GM04504 (cell line): ENCODE measurements around the gene UBAP1L.
"Not testable (repeated sequence)": the region's sequence is repeated elsewhere in the genome, so short reads cannot be mapped to it uniquely, and the experiment has no call there.

Source experiments
- DNase-seq: peaks from one replicate; pipeline ENCODE4 v3.0.0-alpha.2; 2012; ENCODE audit warnings: low read depth

The UBAP1L gene

DNA sequence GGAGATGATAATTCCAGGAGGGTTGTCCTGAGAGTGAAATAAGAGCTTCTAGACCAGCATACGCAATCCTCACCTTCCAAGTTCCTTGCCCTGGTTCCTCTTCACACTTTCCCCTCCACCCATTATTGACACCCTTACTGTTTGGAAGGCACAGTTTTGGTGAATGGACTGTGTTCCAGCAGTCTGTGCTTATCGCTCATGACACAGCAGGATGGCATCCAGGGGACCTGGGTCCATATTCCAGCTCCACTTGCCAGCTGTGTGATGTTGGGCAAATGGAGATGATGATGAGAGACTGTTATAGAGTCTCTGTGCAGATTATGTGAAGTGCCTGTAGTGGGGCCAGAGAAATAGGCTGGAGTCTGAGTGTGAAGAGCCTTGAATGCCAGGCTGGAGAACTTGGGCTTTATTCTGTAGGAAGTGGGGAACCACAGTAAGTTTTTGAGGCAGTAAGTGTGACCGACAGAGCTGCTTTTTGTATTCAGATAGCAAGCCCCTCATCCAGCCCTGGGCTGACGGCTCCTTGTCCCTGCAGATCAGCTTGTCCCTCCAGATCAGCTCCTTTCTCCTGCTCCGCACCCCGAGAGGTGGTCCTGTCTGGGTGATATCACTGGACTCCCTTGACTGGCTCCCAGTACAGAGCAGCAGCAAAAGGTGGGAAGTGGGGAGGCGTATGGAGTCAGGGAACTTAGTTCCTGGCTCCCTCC, 30.3 kb downstream of the UBAP1L start:
- no peak for DNase-seq

DNA sequence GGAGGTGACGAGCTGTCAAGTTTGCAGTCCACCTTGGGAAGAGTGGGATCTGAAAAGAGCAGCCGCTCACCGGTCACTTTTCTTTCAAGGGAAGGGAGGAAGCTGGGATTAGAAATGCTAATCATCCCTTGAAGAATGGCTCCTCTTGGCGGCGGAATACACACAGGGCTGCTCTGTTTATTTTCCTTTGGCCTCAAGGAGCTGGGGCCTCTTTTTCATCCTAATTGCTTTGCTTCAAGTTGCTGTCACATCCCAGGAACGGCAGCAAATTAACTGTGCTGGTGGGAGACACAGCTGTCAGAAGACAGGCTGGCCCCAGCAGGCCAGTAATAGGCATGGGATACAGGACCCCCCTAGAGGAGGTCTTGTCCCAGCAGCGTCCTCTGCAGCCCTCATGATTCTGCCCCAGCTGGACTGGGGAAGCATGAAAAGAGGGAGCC, 31.7 kb downstream of the UBAP1L start:
- no peak for DNase-seq

DNA sequence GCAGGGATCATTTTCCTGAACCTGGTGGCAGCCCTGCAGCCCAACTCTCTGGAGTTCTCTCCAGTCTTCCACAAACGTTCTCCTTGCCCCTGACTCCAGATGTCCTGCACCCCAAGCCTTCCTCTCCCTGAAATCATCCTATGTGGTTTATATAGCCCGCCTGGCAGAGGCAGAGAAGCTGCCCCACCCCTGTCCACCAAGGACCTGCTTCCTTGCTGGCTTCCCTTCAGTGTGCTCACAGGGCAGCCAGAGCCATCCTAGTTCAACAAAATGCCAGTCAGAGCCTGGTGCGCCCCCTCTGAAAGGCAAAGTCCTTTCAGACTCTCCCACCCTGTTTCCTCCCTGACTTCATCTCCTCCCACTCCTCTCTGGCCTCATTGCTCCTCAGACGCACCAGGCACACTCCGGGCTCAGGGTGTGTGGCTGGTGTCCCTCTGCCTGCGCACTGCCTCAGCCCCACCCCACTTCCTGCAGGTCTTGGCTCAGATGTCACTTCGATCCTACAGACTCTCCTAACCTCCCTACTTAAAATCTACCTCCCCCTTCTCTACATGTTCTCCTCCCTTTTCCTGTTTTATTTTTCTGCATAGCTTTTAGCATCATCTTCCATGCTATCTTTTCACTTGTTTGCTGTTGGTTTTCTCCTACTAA, 32.6 kb downstream of the UBAP1L start:
- no peak for DNase-seq

GRCh38 chr15:65081758-65082157, 33.2 kb downstream of the UBAP1L start:
- DNase-seq, result no peak

GRCh38 chr15:65081270-65081669, 33.7 kb downstream of the UBAP1L start:
- DNase-seq, result no peak

DNA sequence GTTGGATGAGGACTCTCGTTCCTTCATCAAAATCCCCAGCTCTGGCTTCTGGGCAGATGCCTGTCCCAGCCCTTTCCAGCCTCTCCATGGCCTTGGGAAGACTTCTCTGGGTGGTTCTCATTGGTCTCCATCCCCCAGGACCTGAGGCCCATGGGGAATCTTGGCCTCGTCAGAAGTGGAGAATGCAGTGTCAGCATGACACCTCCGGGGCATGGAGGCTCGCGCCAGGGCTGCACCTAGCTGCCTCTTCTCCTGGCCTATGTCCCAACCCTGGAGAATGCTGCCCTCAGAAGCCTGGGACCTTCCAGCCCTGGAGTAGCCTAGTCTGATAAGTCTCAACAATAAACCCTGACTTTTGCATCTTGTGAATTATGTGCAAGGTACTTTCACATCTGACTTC, 35.4 kb downstream of the UBAP1L start:
- DNase-seq, result no peak

DNA sequence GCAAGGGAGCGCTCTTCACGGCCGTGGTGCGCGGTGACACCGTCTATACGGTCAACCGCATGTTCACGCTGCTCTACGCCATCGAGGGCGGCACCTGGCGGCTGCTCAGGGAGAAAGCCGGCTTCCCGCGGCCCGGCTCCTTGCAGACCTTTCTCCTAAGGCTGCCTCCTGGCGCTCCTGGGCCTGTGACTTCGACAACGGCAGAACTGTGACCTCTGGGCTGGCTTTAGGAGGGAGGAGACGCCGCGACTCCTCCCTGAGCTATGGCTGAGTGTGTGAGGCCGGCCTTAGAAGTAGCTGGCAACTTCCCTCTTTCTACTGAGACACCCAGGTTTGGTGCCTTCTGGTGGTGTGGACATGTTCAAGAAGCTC, 37.0 kb downstream of the UBAP1L start:
- DNase-seq, result no peak

DNA sequence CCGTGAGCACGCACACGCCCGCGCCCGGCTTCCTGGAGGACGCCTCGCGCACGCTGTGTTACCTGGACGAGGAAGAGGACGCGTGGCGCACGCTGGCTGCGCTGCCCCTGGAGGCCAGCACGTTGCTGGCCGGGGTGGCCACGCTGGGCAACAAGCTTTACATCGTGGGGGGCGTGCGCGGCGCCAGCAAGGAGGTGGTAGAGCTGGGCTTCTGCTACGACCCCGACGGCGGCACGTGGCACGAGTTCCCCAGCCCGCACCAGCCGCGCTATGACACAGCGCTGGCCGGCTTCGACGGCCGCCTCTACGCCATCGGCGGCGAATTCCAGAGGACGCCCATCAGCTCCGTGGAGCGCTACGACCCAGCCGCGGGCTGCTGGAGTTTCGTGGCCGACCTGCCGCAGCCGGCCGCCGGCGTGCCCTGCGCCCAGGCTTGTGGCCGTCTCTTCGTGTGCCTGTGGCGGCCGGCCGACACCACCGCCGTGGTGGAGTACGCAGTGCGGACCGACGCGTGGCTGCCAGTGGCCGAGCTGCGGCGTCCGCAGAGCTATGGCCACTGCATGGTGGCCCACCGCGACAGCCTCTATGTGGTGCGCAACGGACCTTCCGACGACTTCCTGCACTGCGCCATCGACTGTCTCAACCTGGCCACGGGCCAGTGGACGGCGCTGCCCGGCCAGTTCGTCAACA, 37.6 kb downstream of the UBAP1L start:
- DNase-seq, result no peak

DNA sequence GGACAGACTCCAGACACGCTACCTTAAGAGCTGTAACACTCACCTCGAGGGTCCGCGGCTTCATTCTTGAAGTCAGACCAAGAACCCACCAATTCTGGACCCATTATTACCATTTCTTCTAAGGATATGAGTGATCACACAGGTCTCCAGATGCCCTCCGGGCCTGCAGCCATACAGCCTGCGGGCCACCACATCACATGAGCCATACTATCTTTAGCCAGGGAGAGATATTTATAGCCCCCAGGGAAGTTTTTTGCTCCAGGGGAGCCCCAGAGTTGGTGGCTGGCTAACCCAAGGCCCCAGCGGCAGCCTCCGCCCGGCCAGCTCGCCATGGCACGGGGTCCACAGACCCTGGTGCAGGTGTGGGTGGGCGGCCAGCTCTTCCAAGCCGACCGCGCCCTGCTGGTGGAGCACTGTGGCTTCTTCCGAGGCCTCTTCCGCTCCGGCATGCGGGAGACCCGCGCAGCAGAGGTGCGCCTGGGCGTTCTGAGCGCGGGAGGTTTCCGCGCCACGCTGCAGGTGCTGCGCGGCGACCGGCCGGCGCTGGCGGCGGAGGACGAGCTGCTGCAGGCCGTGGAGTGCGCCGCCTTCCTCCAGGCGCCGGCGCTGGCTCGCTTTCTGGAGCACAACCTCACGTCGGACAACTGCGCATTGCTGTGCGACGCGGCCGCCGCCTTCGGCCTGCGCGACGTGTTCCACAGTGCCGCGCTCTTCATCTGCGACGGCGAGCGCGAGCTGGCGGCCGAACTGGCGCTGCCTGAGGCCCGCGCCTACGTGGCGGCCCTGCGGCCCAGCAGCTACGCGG, 38.3 kb downstream of the UBAP1L start, which contains the start of gene KBTBD13:
Gene KBTBD13, plus strand, starts transcription at position 261 of the 805 bp plus-strand sequence. Its CDS starts 70 bp downstream, at position 331.
- no peak for DNase-seq

DNA sequence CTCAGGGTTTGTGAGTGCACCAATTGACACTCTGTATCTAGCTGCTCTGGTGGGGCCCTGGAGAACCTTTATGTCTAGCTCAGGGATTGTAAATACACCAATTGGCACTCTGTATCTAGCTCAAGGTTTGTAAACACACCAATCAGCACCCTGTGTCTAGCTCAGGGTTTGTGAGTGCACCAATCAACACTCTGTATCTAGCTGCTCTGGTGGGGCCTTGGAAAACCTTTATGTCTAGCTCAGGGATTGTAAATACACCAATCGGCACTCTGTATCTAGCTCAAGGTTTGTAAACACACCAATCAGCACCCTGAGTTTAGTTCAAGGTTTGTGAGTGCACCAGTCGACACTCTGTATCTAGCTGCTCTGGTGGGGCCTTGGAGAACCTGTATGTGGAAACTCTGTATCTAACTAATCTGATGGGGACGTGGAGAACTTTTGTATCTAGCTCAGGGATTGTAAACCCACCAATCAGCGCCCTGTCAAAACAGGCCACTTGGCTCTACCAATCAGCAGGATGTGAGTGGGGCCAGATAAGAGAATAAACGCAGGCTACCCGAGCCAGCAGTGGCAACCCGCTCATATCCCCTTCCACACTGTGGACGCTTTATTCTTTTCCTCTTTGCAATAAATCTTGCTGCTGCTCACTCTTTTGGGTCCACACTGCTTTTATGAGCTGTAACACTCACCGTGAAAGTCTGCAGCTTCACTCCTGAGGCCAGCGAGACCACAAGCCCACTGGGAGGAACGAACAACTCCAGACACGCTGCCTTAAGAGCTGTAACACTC, 39.2 kb downstream of the UBAP1L start:
- DNase-seq, result not testable (repeated sequence)

DNA sequence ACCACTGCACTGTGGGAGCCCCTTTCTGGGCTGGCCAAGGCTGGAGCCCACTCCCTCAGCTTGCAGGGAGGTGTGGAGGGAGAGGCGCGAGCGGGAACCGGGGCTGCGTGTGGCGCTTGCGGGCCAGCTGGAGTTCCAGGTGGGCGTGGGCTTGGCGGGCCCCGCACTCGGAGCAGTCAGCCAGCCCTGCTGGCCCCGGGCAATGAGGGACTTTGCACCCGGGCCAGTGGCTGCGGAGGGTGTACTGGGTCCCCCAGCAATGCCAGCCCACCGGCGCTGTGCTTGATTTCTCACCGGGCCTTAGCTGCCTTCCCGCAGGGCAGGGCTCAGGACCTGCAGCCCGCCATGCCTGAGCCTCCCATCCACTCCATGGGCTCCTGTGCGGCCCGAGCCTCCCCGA, 40.1 kb downstream of the UBAP1L start:
- DNase-seq, result not testable (repeated sequence)

DNA sequence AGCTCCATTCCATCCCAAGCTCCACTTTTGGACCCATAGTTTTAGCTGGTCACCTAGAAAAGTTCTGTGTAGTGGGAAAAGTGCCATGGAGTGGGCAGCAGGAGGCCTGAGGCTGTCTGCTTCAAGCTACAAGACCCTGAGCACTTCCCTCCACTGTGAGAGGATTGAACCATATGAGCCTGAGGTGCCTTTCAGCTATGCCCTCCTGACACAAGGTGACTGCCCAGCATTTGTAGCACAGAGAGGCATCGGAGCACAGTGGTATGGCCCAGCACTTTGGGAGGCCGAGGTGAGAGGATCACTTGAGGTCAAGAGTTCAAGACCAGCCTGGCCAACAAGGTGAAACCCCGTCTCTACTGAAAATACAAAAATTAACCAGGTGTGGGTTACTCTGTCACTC, 42.4 kb downstream of the UBAP1L start:
- DNase-seq, result no peak

DNA sequence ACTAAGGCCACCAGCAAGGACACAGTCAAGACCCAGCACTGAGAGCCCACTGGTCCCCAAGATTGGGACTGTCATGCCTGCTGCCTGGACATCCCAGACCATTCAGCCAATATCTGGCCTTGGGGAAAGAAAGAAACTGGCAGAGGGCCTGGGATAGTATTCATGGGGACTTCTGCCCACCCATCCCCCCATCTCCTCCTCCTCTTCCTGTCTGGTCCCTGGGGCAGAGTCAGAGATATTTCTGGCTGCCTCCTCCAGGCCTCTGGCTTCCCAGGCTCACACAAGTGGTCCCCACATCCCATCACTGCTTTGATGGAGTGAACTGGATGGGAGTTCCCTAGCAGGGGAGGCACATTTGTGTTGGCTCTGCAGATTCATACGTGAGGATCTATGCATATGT, 43.0 kb downstream of the UBAP1L start:
- DNase-seq, result no peak

GRCh38 chr15:65071381-65071811, 43.6 kb downstream of the UBAP1L start:
- no peak for DNase-seq

DNA sequence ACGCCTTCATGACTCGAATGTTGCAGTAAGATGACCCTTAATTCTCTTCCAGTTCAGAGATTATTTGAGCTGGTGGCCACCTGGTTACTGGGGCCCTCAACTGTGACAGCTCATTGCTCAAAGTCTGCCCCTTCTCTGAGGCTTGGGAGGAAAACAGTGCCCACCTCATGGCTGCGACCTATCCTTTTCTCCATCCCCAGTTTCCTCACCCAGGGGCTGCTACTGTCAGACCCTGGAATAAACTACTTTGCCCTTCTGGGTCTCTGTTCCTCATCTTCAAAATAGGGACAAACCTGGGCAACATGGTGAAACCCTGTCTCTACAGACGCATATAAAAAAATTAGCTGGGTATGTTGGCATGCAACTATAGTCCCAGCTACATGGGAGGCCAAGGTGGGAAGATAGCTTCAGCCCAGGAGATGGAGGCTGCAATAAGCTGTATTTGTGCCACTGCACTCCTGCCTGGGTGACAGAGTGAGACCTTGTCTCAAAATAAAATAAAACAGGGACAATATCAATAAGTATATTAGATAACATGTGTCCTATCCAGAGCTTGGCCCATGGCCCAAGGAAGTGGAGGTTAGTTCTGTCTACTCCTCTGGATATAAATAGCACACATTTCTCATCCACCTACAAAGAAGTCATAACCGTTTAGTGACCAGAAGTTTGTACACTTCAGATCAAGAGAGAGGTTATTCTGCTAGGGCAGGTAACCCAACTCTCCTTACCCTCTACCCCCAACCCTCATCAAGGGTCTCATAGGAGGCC, 45.0 kb downstream of the UBAP1L start:
- no peak for DNase-seq

- DNase-seq, result peak; percentile 94
Observed at GRCh38 chr15:65069179-65069578, 45.8 kb downstream of the UBAP1L start.

GRCh38 chr15:65068403-65068788, 46.6 kb downstream of the UBAP1L start:
- no peak for DNase-seq

DNA sequence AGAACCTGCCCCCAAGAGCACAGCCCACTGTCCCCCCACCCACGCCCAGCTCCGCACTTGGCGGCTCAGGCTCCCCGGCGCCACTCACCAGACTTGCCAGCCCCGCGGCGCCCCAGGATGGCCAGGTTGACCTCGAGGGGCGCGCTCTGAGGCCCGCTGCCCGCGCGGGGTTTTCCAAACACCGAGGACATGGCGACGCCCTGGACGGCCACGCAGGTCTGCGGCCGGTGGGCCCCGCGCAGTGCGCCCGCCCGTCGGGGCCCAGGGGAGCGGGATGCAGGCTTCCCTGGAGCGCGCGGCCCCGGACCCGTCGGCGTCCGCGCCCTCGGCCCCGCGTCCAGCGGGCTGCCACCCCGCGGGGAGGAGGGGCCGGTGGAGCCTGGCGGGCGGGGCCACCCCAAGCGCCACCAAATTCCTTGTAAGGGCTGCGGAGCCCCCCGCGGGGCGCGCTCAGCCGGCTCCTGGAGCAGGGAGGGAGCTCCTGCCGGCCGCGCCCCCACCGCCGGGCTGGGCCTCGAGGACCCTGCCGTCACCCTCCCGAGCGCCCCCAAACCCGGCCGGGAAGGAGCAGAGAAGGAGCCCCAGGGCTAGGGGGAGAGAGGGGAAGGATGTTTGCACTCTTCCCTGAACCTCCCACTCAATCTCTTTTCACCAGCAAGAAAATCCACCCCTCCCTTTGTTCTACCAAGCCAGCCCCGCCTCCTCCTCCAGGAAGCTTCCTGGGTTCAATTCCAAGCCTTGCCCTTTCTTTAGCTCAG, 47.2 kb downstream of the UBAP1L start, which contains the start of gene RASL12:
Gene RASL12, minus strand, starts transcription at position 347 of the 758 bp plus-strand sequence. Its CDS starts 156 bp downstream, at position 191.
- DNase-seq, result no peak

GRCh38 chr15:65067317-65067644, 47.7 kb downstream of the UBAP1L start:
- DNase-seq, result no peak
